Stimulated activated naive CD8-positive, alpha-beta T cell treated with anti-CD3 and anti-CD28 coated beads, Interleukin-15, Interleukin-2, amounts not matched to agents 100 U/mL and 50 U/mL, for 24 hours (primary cell): ENCODE data around the gene NEU3.
A peak's percentile ranks its signal among the peaks of the same experiment; 100 is the strongest.
"Not testable (repeated sequence)": the region's sequence is repeated elsewhere in the genome, so short reads cannot be mapped to it uniquely, and the experiment has no call there.

Experiments
- ATAC-seq: fragments of 150-1000 bp; cut with Tn5 transposase; one replicate; pipeline ENCODE4 v1.10.0; 2021
- DNase-seq: peaks from one replicate; pipeline ENCODE4 v3.0.0; 2021

Gene NEU3

GRCh38 chr11:75031224-75031753, 42.6 kb downstream of the NEU3 start:
- DNase-seq (no peak), ATAC-seq (no peak)

- DNase-seq (peak; percentile 83), ATAC-seq (peak; percentile 56)
Measured at GRCh38 chr11:75031771-75032549, 43.2 kb downstream of the NEU3 start.

GRCh38 chr11:75032550-75032935, 43.8 kb downstream of the NEU3 start:
- DNase-seq: no peak
- ATAC-seq: no peak

GRCh38 chr11:75033916-75034315, 45.2 kb downstream of the NEU3 start:
- no peak for ATAC-seq
- no peak for DNase-seq

GRCh38 chr11:75035256-75035655, 46.5 kb downstream of the NEU3 start:
- ATAC-seq: no peak
- DNase-seq: no peak

GRCh38 chr11:75035911-75036565, 47.3 kb downstream of the NEU3 start:
- DNase-seq: no peak
- ATAC-seq: no peak

- no peak for ATAC-seq
- no peak for DNase-seq
Measured at GRCh38 chr11:75040167-75040770, 51.5 kb downstream of the NEU3 start.

- DNase-seq: no peak
- no peak for ATAC-seq
Measured at GRCh38 chr11:75041263-75041662, 52.5 kb downstream of the NEU3 start.

- DNase-seq, ATAC-seq: not testable (repeated sequence)
Measured at GRCh38 chr11:75041821-75042220, 53.1 kb downstream of the NEU3 start.

GRCh38 chr11:75044381-75045170, 55.8 kb downstream of the NEU3 start:
- not testable (repeated sequence) for DNase-seq, ATAC-seq

GRCh38 chr11:75046668-75047067, 57.9 kb downstream of the NEU3 start:
- not testable (repeated sequence) for DNase-seq, ATAC-seq

- DNase-seq (no peak), ATAC-seq (no peak)
Measured at GRCh38 chr11:75047191-75047590, 58.5 kb downstream of the NEU3 start.

- not testable (repeated sequence) for DNase-seq, ATAC-seq
Measured at GRCh38 chr11:75049501-75050266, 61.0 kb downstream of the NEU3 start.

GRCh38 chr11:75050516-75050915, 61.8 kb downstream of the NEU3 start:
- no peak for ATAC-seq

GRCh38 chr11:75051043-75051442, 62.3 kb downstream of the NEU3 start:
- no peak for ATAC-seq
- DNase-seq: no peak

More at GRCh38 chr11:75050516-75050915, 61.8 kb downstream of the NEU3 start:
- no peak for DNase-seq

GRCh38 chr11:75052457-75052856, 63.7 kb downstream of the NEU3 start:
- no peak for DNase-seq
- no peak for ATAC-seq

- DNase-seq (no peak), ATAC-seq (no peak)
Measured at GRCh38 chr11:75055511-75055910, 66.8 kb downstream of the NEU3 start.

- DNase-seq (no peak), ATAC-seq (no peak)
Measured at GRCh38 chr11:75056814-75057213, 68.1 kb downstream of the NEU3 start.

- DNase-seq (no peak), ATAC-seq (no peak)
Measured at GRCh38 chr11:75059299-75059698, 70.6 kb downstream of the NEU3 start.

GRCh38 chr11:75063741-75064314, 75.1 kb downstream of the NEU3 start:
- ATAC-seq (no peak), DNase-seq (no peak)

GRCh38 chr11:75066061-75066460, 77.3 kb downstream of the NEU3 start:
- ATAC-seq: no peak
- DNase-seq: no peak
